Trophoblast cell (in vitro differentiated cells and primary cell): ENCODE data around the gene UBA1.

Experiments
- DNase-seq, 2 donors: peaks; one replicate each; pipeline ENCODE4 v3.0.0-alpha.2; 2016
- H2AFZ ChIP-seq: 2 replicates; pipeline ENCODE4 v1.6.1; 2013; ENCODE audit warnings: low read length, moderate library complexity, mild to moderate bottlenecking; ENCODE audit not compliant: insufficient read depth, poor library complexity
- H2AK5ac ChIP-seq: 2 replicates; pipeline ENCODE4 v1.6.1; 2013; ENCODE audit warnings: mild to moderate bottlenecking, low read length
- H2BK120ac ChIP-seq: 2 replicates; pipeline ENCODE4 v1.6.1; 2013; ENCODE audit warnings: low read length, mild to moderate bottlenecking, moderate library complexity; ENCODE audit not compliant: insufficient read depth, poor library complexity
- H2BK12ac ChIP-seq: 2 replicates; pipeline ENCODE4 v1.6.1; 2013; ENCODE audit warnings: mild to moderate bottlenecking, low read length, moderate library complexity
- H2BK5ac ChIP-seq: 2 replicates; pipeline ENCODE4 v1.6.1; 2013; ENCODE audit warnings: low read length, low read depth, moderate library complexity, mild to moderate bottlenecking; ENCODE audit not compliant: poor library complexity
- H3K14ac ChIP-seq: 2 replicates; pipeline ENCODE4 v1.6.1; 2013; ENCODE audit warnings: mild to moderate bottlenecking, low read length
- H3K18ac ChIP-seq: 2 replicates; pipeline ENCODE4 v1.6.1; 2013; ENCODE audit warnings: mild to moderate bottlenecking, low read length
- H3K23ac ChIP-seq: 2 replicates; pipeline ENCODE4 v1.6.1; 2013; ENCODE audit warnings: low read length
- H3K27ac ChIP-seq: 2 replicates; pipeline ENCODE4 v1.5.1; 2013; ENCODE audit warnings: low read depth, mild to moderate bottlenecking, inconsistent platforms, low read length, moderate library complexity
- H3K27me3 ChIP-seq: 2 replicates; pipeline ENCODE4 v1.6.1; 2013; ENCODE audit warnings: inconsistent platforms, mild to moderate bottlenecking, low read length, moderate library complexity; ENCODE audit not compliant: insufficient read depth
- H3K36me3 ChIP-seq, 2 experiments: 1 replicate in 1 of 2; 2 replicates in 1 of 2; pipeline ENCODE4 v1.6.1; 2013; ENCODE audit warnings: low read length in 2 of 2, mild to moderate bottlenecking in 2 of 2, moderate library complexity in 1 of 2; ENCODE audit not compliant: insufficient read depth in 2 of 2, control insufficient read depth in 1 of 2
- H3K4ac ChIP-seq: 2 replicates; pipeline ENCODE4 v1.6.1; 2013; ENCODE audit warnings: low read depth, mild to moderate bottlenecking, low read length, moderate library complexity
- H3K4me1 ChIP-seq, 2 experiments: 1 replicate in 1 of 2; 2 replicates in 1 of 2; pipeline ENCODE4 v1.6.1; 2013; ENCODE audit warnings: low read length in 2 of 2, mild to moderate bottlenecking in 2 of 2, moderate library complexity in 1 of 2; ENCODE audit not compliant: insufficient read depth in 2 of 2, control insufficient read depth in 1 of 2
- H3K4me2 ChIP-seq: 2 replicates; pipeline ENCODE4 v1.6.1; 2013; ENCODE audit warnings: inconsistent platforms, mild to moderate bottlenecking, low read length, moderate library complexity
- H3K4me3 ChIP-seq: 2 replicates; pipeline ENCODE4 v1.5.1; 2013; ENCODE audit warnings: mild to moderate bottlenecking, low read depth, low read length, inconsistent platforms
- H3K79me1 ChIP-seq: one replicate; pipeline ENCODE4 v1.6.1; 2013; ENCODE audit warnings: low read length
- H3K79me2 ChIP-seq: 2 replicates; pipeline ENCODE4 v1.6.1; 2013; ENCODE audit warnings: low read length, mild to moderate bottlenecking; ENCODE audit not compliant: control insufficient read depth, insufficient read depth, poor library complexity
- H3K9ac ChIP-seq: 2 replicates; pipeline ENCODE4 v1.6.1; 2013; ENCODE audit warnings: mild to moderate bottlenecking, low read length
- H3K9me3 ChIP-seq: 2 replicates; pipeline ENCODE4 v1.6.1; 2013; ENCODE audit warnings: low read depth, mild to moderate bottlenecking, control low read depth, inconsistent platforms, low read length; ENCODE audit not compliant: insufficient read depth
- H4K12ac ChIP-seq: 2 replicates; pipeline ENCODE4 v1.6.1; 2013; ENCODE audit warnings: low read depth, mild to moderate bottlenecking, low read length, moderate library complexity
- H4K8ac ChIP-seq: 2 replicates; pipeline ENCODE4 v1.6.1; 2013; ENCODE audit warnings: low read depth, mild to moderate bottlenecking, low read length, moderate library complexity
- H4K91ac ChIP-seq: one replicate; pipeline ENCODE4 v1.6.1; 2013; ENCODE audit warnings: low read depth, mild to moderate bottlenecking, low read length, moderate library complexity
- WGBS: extraction: QIAGEN DNeasy Blood & Tissue Kit; methylation state at CpG from one replicate; pipeline ENCODE4 v1.1.7; 2013; ENCODE audit warnings: missing lambda C conversion rate; ENCODE audit not compliant: insufficient read length, insufficient coverage; ENCODE audit errors: extremely low coverage; 5-methylcytosine and 5-hydroxymethylcytosine counted together

UBA1 gene

GRCh38 chrX:47197526-47197925 lies 3.9 kb downstream of the UBA1 start:
- no peak for DNase-seq

GRCh38 chrX:47198026-47198686 lies 4.5 kb downstream of the UBA1 start:
- Histone ChIP-seq H4K91ac (no peak overlapping the region), H3K4me2 (no peak overlapping the region), H3K27ac (no peak overlapping the region), H3K4ac (no peak overlapping the region), H2BK5ac (no peak overlapping the region), H4K12ac (no peak overlapping the region), H3K9ac (no peak overlapping the region), H3K14ac (no peak overlapping the region), H2BK12ac (no peak overlapping the region), H3K4me3 (no peak overlapping the region), H3K36me3 (peaks cover 48 to 58% of the 10 kb centered on the region in 2 experiments), H2AK5ac (no peak overlapping the region), H2AFZ (no peak overlapping the region), H3K4me1 (peaks cover 9 to 26% of the 10 kb centered on the region in 2 experiments), H3K23ac (no peak overlapping the region), H4K8ac (no peak overlapping the region), H2BK120ac (no peak overlapping the region), H3K27me3 (no peaks in the 10 kb centered on the region), H3K18ac (no peak overlapping the region), H3K79me2 (peaks cover 18% of the 10 kb centered on the region), H3K79me1 (peaks cover 5% of the 10 kb centered on the region), H3K9me3 (no peaks in the 10 kb centered on the region)
- peak in 1 of 2 donors; percentile 34 for DNase-seq
- WGBS = no CpG with 5 or more reads among the region's 10 CpGs

More at GRCh38 chrX:47197526-47197925, 3.9 kb downstream of the UBA1 start:
- Histone ChIP-seq H3K23ac (no peak overlapping the region), H2AK5ac (no peak overlapping the region), H3K36me3 (peaks cover 42 to 52% of the 10 kb centered on the region in 2 experiments), H3K4me3 (no peak overlapping the region), H3K79me1 (peaks cover 5% of the 10 kb centered on the region), H2AFZ (no peak overlapping the region), H3K14ac (no peak overlapping the region), H2BK12ac (no peak overlapping the region), H3K18ac (no peak overlapping the region), H4K8ac (no peak overlapping the region), H4K12ac (no peak overlapping the region), H3K79me2 (peaks cover 18% of the 10 kb centered on the region), H3K4ac (no peak overlapping the region), H3K27me3 (no peaks in the 10 kb centered on the region), H4K91ac (no peak overlapping the region), H2BK120ac (no peak overlapping the region), H3K9ac (no peak overlapping the region), H3K27ac (no peak overlapping the region), H2BK5ac (no peak overlapping the region), H3K9me3 (no peaks in the 10 kb centered on the region), H3K4me1 (peaks cover 9 to 26% of the 10 kb centered on the region in 2 experiments), H3K4me2 (peak overlapping the region; percentile 2)
- no CpG with 5 or more reads among the region's 7 CpGs for WGBS

GRCh38 chrX:47198687-47199080 lies 5.1 kb downstream of the UBA1 start:
- H3K4me2 ChIP-seq = no peak overlapping the region
- H3K27ac ChIP-seq = no peak overlapping the region

GRCh38 chrX:47199286-47199685 lies 5.7 kb downstream of the UBA1 start:
- H3K36me3 ChIP-seq = peaks cover 56 to 68% of the 10 kb centered on the region in 2 experiments
- no peak overlapping the region for H3K4me3 ChIP-seq
- H4K12ac ChIP-seq = no peak overlapping the region
- H3K4ac ChIP-seq = no peak overlapping the region
- no peaks in the 10 kb centered on the region for H3K27me3 ChIP-seq
- peaks cover 12% of the 10 kb centered on the region for H3K79me2 ChIP-seq
- no peaks in the 10 kb centered on the region for H3K79me1 ChIP-seq
- no peak overlapping the region for H2AFZ ChIP-seq
- no peak overlapping the region for H4K8ac ChIP-seq
- no peak overlapping the region for H2AK5ac ChIP-seq
- no peak overlapping the region for H2BK5ac ChIP-seq
- no peak overlapping the region for H3K18ac ChIP-seq
- H3K23ac ChIP-seq = no peak overlapping the region
- no CpG with 5 or more reads among the region's 10 CpGs for WGBS
- no peak overlapping the region for H3K27ac ChIP-seq
- no peak for DNase-seq
- H2BK120ac ChIP-seq = no peak overlapping the region
- no peak overlapping the region for H4K91ac ChIP-seq
- no peak overlapping the region for H3K14ac ChIP-seq
- H3K9me3 ChIP-seq = no peaks in the 10 kb centered on the region
- no peak overlapping the region for H2BK12ac ChIP-seq
- no peak overlapping the region for H3K4me2 ChIP-seq
- H3K4me1 ChIP-seq = peaks cover 9 to 26% of the 10 kb centered on the region in 2 experiments
- H3K9ac ChIP-seq = no peak overlapping the region

More at GRCh38 chrX:47198687-47199080, 5.1 kb downstream of the UBA1 start:
- H3K79me1 ChIP-seq = peaks cover 4% of the 10 kb centered on the region
- no peak overlapping the region for H2BK5ac ChIP-seq
- H3K9ac ChIP-seq = no peak overlapping the region
- no peaks in the 10 kb centered on the region for H3K27me3 ChIP-seq
- H3K79me2 ChIP-seq = peaks cover 18% of the 10 kb centered on the region
- H2BK120ac ChIP-seq = no peak overlapping the region
- no CpG with 5 or more reads among the region's 15 CpGs for WGBS
- H3K4me3 ChIP-seq = no peak overlapping the region
- H4K8ac ChIP-seq = no peak overlapping the region
- no peak for DNase-seq
- no peak overlapping the region for H4K12ac ChIP-seq
- H2BK12ac ChIP-seq = no peak overlapping the region
- no peak overlapping the region for H2AFZ ChIP-seq
- peaks cover 53 to 63% of the 10 kb centered on the region in 2 experiments for H3K36me3 ChIP-seq
- no peak overlapping the region for H3K18ac ChIP-seq
- H3K14ac ChIP-seq = no peak overlapping the region
- H3K4ac ChIP-seq = no peak overlapping the region
- peaks cover 9 to 26% of the 10 kb centered on the region in 2 experiments for H3K4me1 ChIP-seq
- H3K9me3 ChIP-seq = no peaks in the 10 kb centered on the region
- H4K91ac ChIP-seq = no peak overlapping the region
- no peak overlapping the region for H2AK5ac ChIP-seq
- H3K23ac ChIP-seq = no peak overlapping the region
